Endothelial cell of umbilical vein (primary cell): ENCODE data around the gene SFMBT1. TPM values are rescaled to one million over a fixed set of nuclear protein-coding genes. Genes with fewer than 3 reads are reported as not detected.

ENCODE experiments used
- BruUV-seq: library from RNA; stranded (reverse); fragments of 400-500 nt; replicated peaks from 2 replicates; lab custom pipeline; 2021; lab: Mats Ljungman, UMichigan
- CTCF ChIA-PET: fragments of 300-600, 350-600 bp; sonication (Branson Sonifier 250); formaldehyde crosslinking; loops from one replicate; lab custom pipeline; 2021; ENCODE audit warnings: antibody characterized with exemption, inconsistent platforms; lab: Charles Lee
- POLR2A ChIA-PET: fragments of 300-600, 350-600 bp; sonication (Branson Sonifier 250); formaldehyde crosslinking; loops from one replicate; lab custom pipeline; 2021; ENCODE audit warnings: antibody characterized with exemption, inconsistent platforms; lab: Charles Lee
- DNase-seq: peaks from one replicate; pipeline ENCODE4 v3.0.0-alpha.2; 2011; ENCODE audit warnings: low read depth, low spot score
- FAIRE-seq: peaks from 2 replicates; lab custom pipeline; 2011; peaks lifted over from hg19 to GRCh38; lab: Jason Lieb, UNC
- H2AFZ ChIP-seq: 2 replicates; pipeline ENCODE4 v1.6.0; 2012; ENCODE audit warnings: low read depth, low read length, control low read depth, inconsistent platforms
- H3K27ac ChIP-seq: 2 replicates; pipeline ENCODE4 v1.5.1; 2011; ENCODE audit warnings: low read depth, mild to moderate bottlenecking, control low read depth, low read length, moderate library complexity; ENCODE audit not compliant: insufficient read depth
- H3K27me3 ChIP-seq, 2 experiments: 2 replicates each; pipeline versions ENCODE4 v1.6.0 to v1.6.1; 2011; ENCODE audit warnings: low read length in 2 of 2, mixed read lengths in 1 of 2; ENCODE audit not compliant: control insufficient read depth in 2 of 2, insufficient read depth in 2 of 2
- H3K36me3 ChIP-seq, 2 experiments: 2 replicates in 1 of 2; 3 replicates in 1 of 2; pipeline ENCODE4 v1.5.1; 2011; ENCODE audit warnings: low read length in 2 of 2, mild to moderate bottlenecking in 1 of 2, moderate library complexity in 1 of 2; ENCODE audit not compliant: control insufficient read depth in 2 of 2, insufficient read depth in 2 of 2; ENCODE audit errors: extremely low read depth in 1 of 2
- H3K4me1 ChIP-seq: 3 replicates; pipeline ENCODE4 v1.5.1; 2011; ENCODE audit warnings: mild to moderate bottlenecking, low read length; ENCODE audit not compliant: control insufficient read depth, insufficient read depth; ENCODE audit errors: extremely low read depth
- H3K4me2 ChIP-seq: 2 replicates; pipeline ENCODE4 v1.6.1; 2011; ENCODE audit warnings: low read length, control low read depth, mixed read lengths; ENCODE audit not compliant: insufficient read depth
- H3K4me3 ChIP-seq, 3 experiments: fragments of 200-600 bp in 1 of 3; sonication (generic), shearing (Covaris generic) in 1 of 3; replicated peaks in 1 of 3; 2 replicates each; pipeline ENCODE4 v1.5.1; 2011 to 2016; ENCODE audit warnings: control low read depth in 3 of 3, low read length in 3 of 3, mild to moderate bottlenecking in 2 of 3, inconsistent platforms in 1 of 3, low read depth in 1 of 3, moderate library complexity in 1 of 3; ENCODE audit not compliant: insufficient read depth in 1 of 3
- H3K79me2 ChIP-seq: 2 replicates; pipeline ENCODE4 v1.6.0; 2012; ENCODE audit warnings: low read length, inconsistent platforms; ENCODE audit not compliant: control insufficient read depth, insufficient read depth
- H3K9ac ChIP-seq: replicated peaks from 2 replicates; pipeline ENCODE3; 2011; ENCODE audit warnings: low read length, control low read depth; ENCODE audit not compliant: insufficient read depth; ENCODE audit errors: extremely low read depth
- H3K9me1 ChIP-seq: replicated peaks from 3 replicates; pipeline ENCODE4 v1.6.0; 2011; ENCODE audit warnings: mild to moderate bottlenecking, low read length; ENCODE audit not compliant: control insufficient read depth, insufficient read depth; ENCODE audit errors: extremely low read depth
- H3K9me3 ChIP-seq: replicated peaks from 2 replicates; pipeline ENCODE4 v1.5.1; 2012; ENCODE audit warnings: low read length, inconsistent platforms; ENCODE audit not compliant: control insufficient read depth, insufficient read depth
- H4K20me1 ChIP-seq: replicated peaks from 2 replicates; pipeline ENCODE3; 2011; ENCODE audit warnings: mild to moderate bottlenecking, low read length; ENCODE audit not compliant: control insufficient read depth, insufficient read depth; ENCODE audit errors: extremely low read depth
- CTCF ChIP-seq, 2 donors: IDR thresholded peaks; 1 replicate in 1 of 2; 2 replicates in 1 of 2; pipeline ENCODE4 v1.5.1; 2011; ENCODE audit warnings: low read length in 2 of 2, mild to moderate bottlenecking in 2 of 2, moderate library complexity in 2 of 2, control low read depth in 1 of 2, inconsistent platforms in 1 of 2, low read depth in 1 of 2; ENCODE audit not compliant: insufficient read depth in 1 of 2; ENCODE audit errors: extremely low read depth in 1 of 2
- EZH2 ChIP-seq: IDR thresholded peaks from 2 replicates; pipeline ENCODE4 v1.6.1; 2012; ENCODE audit warnings: borderline replicate concordance, low read depth, mild to moderate bottlenecking, moderate library complexity, low read length, inconsistent platforms; ENCODE audit not compliant: severe bottlenecking
- FOS ChIP-seq: IDR thresholded peaks from 2 replicates; pipeline ENCODE4 v1.6.1; 2011; ENCODE audit warnings: mild to moderate bottlenecking, low read length, moderate library complexity, borderline replicate concordance; ENCODE audit not compliant: insufficient read depth
- GATA2 ChIP-seq: IDR thresholded peaks from 2 replicates; pipeline ENCODE4 v1.7.0; 2011; ENCODE audit warnings: low read depth, mild to moderate bottlenecking, moderate library complexity, mixed read lengths, low read length; ENCODE audit not compliant: insufficient read length, insufficient read depth
- JUN ChIP-seq: IDR thresholded peaks from 2 replicates; pipeline ENCODE4 v1.6.1; 2011; ENCODE audit warnings: borderline replicate concordance, low read depth; ENCODE audit not compliant: insufficient read length, insufficient read depth
- MYC ChIP-seq: IDR thresholded peaks from one replicate; pipeline ENCODE4 v1.6.1; 2011; ENCODE audit warnings: mild to moderate bottlenecking, low read depth, low read length
- POLR2A ChIP-seq: IDR thresholded peaks from 2 replicates; pipeline ENCODE4 v1.6.1; 2012; ENCODE audit warnings: low read depth, mild to moderate bottlenecking, control low read depth, low read length
- POLR2AphosphoS5 ChIP-seq: IDR thresholded peaks from 2 replicates; pipeline ENCODE4 v1.6.1; 2012; ENCODE audit warnings: low read depth, mild to moderate bottlenecking, control low read depth, low read length, moderate library complexity; ENCODE audit not compliant: insufficient read depth
- dilution Hi-C: fragments of 300-500 bp; cut with MboI; formaldehyde crosslinking; loops from one replicate; pipeline ENCODE4 v1.15.0; 2019; ENCODE audit warnings: low sequenced_read_pairs; ENCODE audit not compliant: extremely low pct_ligation_motif_present
- intact Hi-C: fragments of 100-400 bp; cut with micrococcal nuclease; formaldehyde crosslinking; loops from one replicate; pipeline ENCODE4 v1.10.0; 2022
- polyA plus RNA-seq, 4 experiments: library from polyadenylated mRNA; depleted of rRNA in 3 of 4; stranded (reverse) in 3 of 4; unstranded in 1 of 4; fragments of >200 nt; gene quantifications; 2 replicates each; pipeline versions ENCODE4 v1.2.1 to v1.2.3, GENCODE V29; 2011 to 2012; ENCODE audit warnings: missing spikeins in 1 of 4
- total RNA-seq: library from RNA; stranded (reverse); gene quantifications from 2 replicates; pipeline ENCODE4 v1.2.3, GENCODE V29; 2021
- TF ChIP-seq, protein P1 (sequence below): IDR thresholded peaks from 2 replicates; pipeline ENCODE4 v1.6.1; 2011; ENCODE audit not compliant: insufficient read depth, insufficient read length

SFMBT1 gene
- total and polyA plus RNA-seq, 2 donors (not counting 3 experiments of a cell fraction or from before 2014, with no cell fraction given) = 1.8 to 6.0 TPM

GRCh38 chr3:53032609-53033008 lies 13.3 kb downstream of the SFMBT1 start:
- CTCF ChIA-PET = interaction anchor here (1.2 kb wide), 1 partner anchor 97 kb away, joined by 3 read pairs; no protein-coding TSS in a partner anchor
- Histone ChIP-seq H3K36me3 (no peaks in the 10 kb centered on the region), H3K4me2 (no peak overlapping the region), H3K9me1 (no peaks in the 10 kb centered on the region), H4K20me1 (no peaks in the 10 kb centered on the region), H3K79me2 (no peaks in the 10 kb centered on the region), H3K4me3 (no peak overlapping the region), H3K9me3 (no peaks in the 10 kb centered on the region), H2AFZ (no peak overlapping the region), H3K9ac (no peak overlapping the region), H3K27ac (no peak overlapping the region), H3K4me1 (peaks cover 4% of the 10 kb centered on the region), H3K27me3 (no peaks in the 10 kb centered on the region)
- DNase-seq (no peak), FAIRE-seq (no peak)
- intact Hi-C loops (no loop called here), dilution Hi-C loops (no loop called here)
- TF ChIP-seq POLR2A (no peak), JUN (no peak), CTCF (IDR thresholded peaks at IDR 0.05; ENCODE audit: extremely low read depth in 1 of 2, insufficient read depth in 1 of 2, low read depth in 1 of 2, low read length in 2 of 2) (no peak), GATA2 (no peak), POLR2AphosphoS5 (no peak), FOS (no peak), MYC (no peak), EZH2 (no peak)
- TF ChIP-seq, protein P1, sequence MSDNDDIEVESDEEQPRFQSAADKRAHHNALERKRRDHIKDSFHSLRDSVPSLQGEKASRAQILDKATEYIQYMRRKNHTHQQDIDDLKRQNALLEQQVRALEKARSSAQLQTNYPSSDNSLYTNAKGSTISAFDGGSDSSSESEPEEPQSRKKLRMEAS = no peak
- no TSS peak for BruUV-seq
- POLR2A ChIA-PET = no interaction called here
